VCaP (cell line): ENCODE measurements around the gene PPP1CA.
A peak's percentile ranks its signal among the peaks of the same experiment; 100 is the strongest.

Experiments used
- H3K27ac ChIP-seq: fragments of 450-650 bp; 2 replicates; pipeline ENCODE4 v1.5.1; 2017
- TF ChIP-seq, protein P1 (sequence below): fragments of 450-650 bp; conservative IDR thresholded peaks from 2 replicates; pipeline ENCODE4 v1.5.1; 2017; ENCODE audit warnings: mild to moderate bottlenecking, moderate library complexity

The PPP1CA gene

DNA sequence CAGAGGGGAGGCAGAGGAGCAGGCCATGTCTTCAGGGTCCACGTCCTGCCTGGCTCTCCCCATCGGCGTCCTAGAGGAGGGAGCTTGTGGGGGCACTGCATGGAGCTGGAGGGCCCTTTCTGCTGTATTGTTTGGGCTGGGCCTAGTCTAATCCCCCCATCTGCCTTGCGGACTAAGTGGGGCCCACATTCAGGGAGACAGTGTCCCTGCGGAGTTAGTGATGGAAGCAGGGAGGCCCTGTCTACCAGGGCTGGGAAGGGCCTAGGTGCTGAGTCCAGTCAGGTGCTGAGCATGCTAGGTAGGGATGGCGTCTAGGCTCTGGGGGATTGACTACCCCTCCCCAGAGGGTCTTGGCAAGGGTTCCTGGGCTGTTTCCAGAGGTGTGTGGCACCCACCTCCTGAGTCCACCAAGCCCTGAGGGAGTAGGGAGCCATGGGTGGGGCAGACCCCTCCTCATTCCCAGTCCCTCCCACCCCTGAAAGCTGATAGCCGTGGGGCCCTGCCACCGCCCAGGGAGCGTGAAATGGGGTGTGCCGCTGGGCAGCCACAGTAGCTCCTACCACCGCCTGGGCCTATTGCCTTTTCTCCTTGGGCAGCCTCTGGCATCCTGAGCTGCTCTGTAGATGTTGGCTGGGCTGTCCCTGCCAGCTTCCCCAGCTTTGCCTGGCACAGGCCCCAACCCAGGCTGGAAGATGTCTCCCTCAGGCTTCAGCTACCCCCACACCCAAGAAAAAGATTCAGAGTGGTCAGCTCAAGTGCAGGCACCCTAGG, 46.5 kb downstream of the PPP1CA start:
- peak overlapping the region; percentile 96; the same call in 1 of the 2 replicates for H3K27ac ChIP-seq
- TF ChIP-seq, protein P1, sequence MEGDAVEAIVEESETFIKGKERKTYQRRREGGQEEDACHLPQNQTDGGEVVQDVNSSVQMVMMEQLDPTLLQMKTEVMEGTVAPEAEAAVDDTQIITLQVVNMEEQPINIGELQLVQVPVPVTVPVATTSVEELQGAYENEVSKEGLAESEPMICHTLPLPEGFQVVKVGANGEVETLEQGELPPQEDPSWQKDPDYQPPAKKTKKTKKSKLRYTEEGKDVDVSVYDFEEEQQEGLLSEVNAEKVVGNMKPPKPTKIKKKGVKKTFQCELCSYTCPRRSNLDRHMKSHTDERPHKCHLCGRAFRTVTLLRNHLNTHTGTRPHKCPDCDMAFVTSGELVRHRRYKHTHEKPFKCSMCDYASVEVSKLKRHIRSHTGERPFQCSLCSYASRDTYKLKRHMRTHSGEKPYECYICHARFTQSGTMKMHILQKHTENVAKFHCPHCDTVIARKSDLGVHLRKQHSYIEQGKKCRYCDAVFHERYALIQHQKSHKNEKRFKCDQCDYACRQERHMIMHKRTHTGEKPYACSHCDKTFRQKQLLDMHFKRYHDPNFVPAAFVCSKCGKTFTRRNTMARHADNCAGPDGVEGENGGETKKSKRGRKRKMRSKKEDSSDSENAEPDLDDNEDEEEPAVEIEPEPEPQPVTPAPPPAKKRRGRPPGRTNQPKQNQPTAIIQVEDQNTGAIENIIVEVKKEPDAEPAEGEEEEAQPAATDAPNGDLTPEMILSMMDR: no peak

DNA sequence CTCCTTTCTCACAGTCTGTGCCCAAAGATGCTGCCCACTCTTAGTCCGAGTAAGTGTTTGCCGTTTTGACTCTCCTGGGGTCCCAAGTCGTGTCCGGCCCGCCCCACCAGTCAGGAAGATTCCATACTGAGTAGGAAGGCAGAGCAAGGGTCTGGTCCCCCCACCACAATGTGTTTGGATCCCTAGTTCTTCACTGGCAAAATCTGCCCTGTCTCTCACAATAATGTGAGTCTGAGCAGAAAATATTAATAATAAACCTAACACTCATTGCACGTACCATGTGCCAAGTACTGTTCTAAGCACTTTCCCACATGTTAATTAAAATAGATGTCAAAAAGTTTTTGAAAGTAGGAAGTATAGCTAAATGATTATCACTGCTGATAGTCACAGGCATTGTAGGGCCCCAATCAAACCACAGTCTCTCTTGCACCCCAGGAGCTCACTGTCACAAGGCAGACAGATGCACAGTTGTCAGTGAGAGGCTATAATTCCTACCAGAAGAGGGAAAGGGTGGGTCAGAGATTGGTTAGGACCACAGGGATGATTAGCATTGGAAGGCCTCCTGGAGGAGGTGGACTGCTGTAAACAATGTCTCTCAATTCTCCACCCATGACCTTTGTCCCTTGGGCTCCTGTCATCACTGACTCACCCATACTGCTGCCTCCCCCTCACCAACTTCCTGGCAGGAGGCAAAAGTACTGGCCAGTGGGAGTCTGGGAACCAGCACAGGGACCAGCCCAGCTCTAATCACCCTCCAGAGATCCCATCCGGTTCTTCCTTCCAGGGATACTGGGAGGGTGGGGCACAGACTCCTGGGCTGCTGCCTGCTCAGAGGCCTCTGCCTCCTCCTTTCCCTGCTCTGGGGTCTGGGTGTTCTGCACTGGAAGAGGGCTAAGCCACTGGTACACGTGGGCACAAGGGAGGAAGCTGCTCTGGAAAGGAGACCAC, 47.3 kb downstream of the PPP1CA start:
- peak overlapping the region; percentile 96 for H3K27ac ChIP-seq
- TF ChIP-seq, protein P1: no peak

DNA sequence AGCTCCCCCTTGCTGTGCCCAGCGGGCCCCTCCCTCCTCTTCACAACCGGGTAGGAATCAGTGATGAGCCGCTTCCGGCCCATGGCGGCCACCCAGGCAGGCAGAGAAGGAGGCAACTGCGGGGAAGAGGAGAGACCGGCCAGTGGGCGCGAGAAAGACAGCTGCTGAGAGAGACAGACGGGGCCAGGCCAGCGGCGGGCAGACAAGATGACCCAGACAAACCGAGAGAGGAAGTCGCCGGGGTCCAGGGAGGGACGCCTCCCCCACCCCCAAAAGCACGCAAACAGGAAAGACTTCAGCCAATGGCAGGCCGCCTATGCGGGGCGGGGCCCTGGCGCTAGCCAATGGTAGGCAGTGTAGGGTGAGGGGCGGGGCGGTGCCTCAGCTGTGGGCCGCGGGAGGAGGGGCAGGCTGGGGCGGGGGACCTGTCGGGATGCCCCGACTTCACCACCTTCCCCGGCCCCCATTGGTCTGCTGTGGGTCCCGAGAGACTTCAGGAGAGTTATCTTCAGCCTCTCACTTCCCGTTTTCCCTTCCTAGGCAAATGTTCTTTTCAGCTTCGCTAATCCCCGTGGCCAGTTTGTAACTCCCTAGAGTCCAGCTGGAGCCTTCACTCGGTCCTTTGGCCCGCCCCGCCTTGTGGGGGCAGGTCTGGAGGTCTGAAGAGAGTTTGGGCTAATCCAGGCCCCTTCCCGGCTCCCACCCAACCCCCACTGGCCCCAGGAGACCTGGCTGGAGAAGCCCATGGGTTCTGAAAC, 48.2 kb downstream of the PPP1CA start, which contains the start of gene POLD4:
Gene POLD4, minus strand, starts transcription at position 230 of the 758 bp plus-strand sequence. Its CDS starts 147 bp downstream, at position 83.
- TF ChIP-seq, protein P1: no peak; the same call in 1 of the 2 replicates
- peak within 1 kb of the TSS; percentile 96 for H3K27ac ChIP-seq

DNA sequence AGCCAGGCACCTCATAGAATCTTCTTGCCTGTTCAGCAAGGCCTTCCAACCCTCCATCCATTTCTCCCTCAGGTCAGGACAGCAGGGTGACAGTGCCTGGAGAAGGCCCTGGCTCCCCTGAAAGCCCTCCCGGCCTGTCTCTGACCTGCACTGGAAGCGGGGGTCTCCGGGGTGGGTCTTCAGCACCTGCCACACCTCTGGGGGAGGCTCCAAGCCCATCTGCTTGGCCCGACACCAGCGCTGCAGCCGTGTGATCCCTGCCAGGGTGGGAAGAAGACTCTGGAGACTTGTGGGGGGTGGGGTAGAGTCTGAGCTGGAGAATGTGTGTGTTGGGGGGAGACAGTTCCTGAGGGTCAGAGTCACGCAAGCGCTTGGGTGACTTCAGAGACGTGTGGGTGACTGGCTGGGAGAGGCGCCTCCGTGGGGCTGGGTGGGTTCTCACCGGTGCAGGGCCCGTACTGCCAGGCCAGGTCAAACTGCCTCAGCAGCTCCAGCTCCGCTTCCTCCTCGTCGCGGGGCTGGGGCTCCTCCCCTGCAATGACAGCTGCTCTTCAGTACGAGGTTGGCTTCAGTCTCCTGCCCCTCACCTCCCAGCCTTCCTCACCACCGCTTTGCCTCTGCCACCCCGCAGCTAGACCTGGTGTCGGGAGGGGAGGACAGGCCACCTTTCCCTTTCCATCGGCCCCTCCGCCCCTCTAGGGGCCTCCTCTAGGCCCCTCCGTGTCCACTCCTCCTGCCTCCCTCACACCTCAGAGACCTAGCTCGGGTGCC, 48.9 kb downstream of the PPP1CA start:
- TF ChIP-seq, protein P1: no peak
- peak overlapping the region; percentile 96 for H3K27ac ChIP-seq

DNA sequence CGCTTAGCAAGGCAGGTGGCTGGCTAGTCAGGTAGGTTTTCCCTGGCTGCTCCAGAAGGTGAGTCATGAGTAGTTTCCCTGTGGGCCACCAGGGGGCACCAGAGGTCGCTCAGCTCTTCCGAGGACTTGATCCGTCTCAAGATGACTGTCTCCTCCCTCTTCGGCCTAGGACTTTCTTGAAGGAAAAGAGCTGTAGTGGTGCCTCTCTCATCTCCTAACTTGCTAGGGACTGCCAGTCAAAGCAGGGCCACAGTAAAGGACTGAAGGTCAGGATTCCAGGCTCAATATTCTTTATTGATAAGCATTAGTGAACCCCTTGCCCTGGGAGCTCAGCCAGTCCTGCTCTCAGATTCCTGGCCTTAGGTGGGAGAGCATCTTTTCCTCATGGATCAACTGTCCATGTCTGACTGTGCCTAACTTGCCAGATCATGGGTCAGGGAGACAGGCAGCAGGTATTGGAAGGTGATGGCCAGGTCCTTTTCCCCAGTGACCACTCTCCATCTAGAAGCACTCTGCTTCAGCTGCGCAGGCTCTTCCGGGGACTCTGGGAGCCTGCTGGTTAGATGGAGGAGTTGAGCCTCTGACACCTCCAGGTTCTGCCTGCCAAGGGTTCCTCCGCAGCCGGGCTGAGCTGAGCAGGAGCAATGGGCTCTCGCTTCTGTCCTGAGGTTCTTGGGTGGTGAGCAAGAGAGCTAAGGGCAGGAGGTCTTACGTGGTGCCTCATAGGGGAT, 50.2 kb downstream of the PPP1CA start:
- H3K27ac ChIP-seq: peak overlapping the region; percentile 96
- TF ChIP-seq, protein P1: peak; percentile 100

DNA sequence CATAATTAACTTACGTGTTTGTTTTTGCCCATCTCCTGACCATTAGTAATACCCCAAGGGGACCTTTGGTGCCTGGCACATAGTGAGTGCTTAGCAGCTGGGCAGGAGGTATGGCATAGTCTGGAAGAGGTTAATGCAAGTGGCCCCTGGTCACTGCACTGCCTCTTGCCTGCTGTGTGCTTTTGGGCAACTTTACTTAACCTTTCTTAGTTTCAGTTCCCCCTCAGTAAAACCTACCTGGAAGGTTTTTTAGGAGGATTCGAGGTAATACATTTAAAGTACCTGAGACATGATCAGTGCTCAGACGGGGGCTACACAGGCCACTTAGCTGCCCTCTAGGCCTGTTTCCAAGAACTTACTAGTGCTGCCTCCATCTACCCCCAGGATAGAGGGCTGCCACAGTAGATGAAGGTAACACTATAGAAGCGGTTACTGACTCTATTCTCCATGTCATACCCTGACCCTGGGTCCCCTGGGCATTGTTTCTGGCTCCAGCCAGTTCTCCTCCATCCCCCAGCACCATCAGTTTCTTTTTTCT, 51.7 kb downstream of the PPP1CA start:
- H3K27ac ChIP-seq: no peak overlapping the region
- TF ChIP-seq, protein P1: no peak
